ENCODE data around the gene NKD1.
A peak's percentile ranks its signal among the peaks of the same experiment; 100 is the strongest.

NKD1 gene

GRCh38 chr16:50598936-50599361, 50.8 kb downstream of the NKD1 start:
- no peak for DNase-seq (ENCODE audit: low read depth in 1 of 2, low spot score in 1 of 2)

- no peak for DNase-seq (ENCODE audit: low read depth in 1 of 2, low spot score in 1 of 2)
These were observed 51.3 kb downstream of the NKD1 start for GRCh38 chr16:50599494-50599893.

GRCh38 chr16:50600582-50601283, 52.5 kb downstream of the NKD1 start:
- DNase-seq (ENCODE audit: low read depth in 1 of 2, low spot score in 1 of 2), result no peak

GRCh38 chr16:50601341-50601740, 53.1 kb downstream of the NKD1 start:
- no peak for DNase-seq (ENCODE audit: low read depth in 1 of 2, low spot score in 1 of 2)

- DNase-seq (ENCODE audit: low read depth in 1 of 2, low spot score in 1 of 2), result no peak
These were observed 53.9 kb downstream of the NKD1 start for GRCh38 chr16:50602126-50602525.

- peak; percentile 7 to 18 for DNase-seq (ENCODE audit: low read depth in 1 of 2, low spot score in 1 of 2)
These were observed 54.5 kb downstream of the NKD1 start for GRCh38 chr16:50602531-50603205.

- DNase-seq (ENCODE audit: low read depth in 1 of 2, low spot score in 1 of 2), result no peak
These were observed 55.2 kb downstream of the NKD1 start for GRCh38 chr16:50603206-50604064.

GRCh38 chr16:50604065-50604418, 55.8 kb downstream of the NKD1 start:
- no peak for DNase-seq (ENCODE audit: low read depth in 1 of 2, low spot score in 1 of 2)

GRCh38 chr16:50604610-50605009, 56.4 kb downstream of the NKD1 start:
- DNase-seq (ENCODE audit: low read depth in 1 of 2, low spot score in 1 of 2), result no peak

GRCh38 chr16:50605733-50606430, 57.7 kb downstream of the NKD1 start:
- DNase-seq (ENCODE audit: low read depth in 1 of 2, low spot score in 1 of 2), result no peak

GRCh38 chr16:50606431-50607050, 58.3 kb downstream of the NKD1 start:
- DNase-seq (ENCODE audit: low read depth in 1 of 2, low spot score in 1 of 2), result no peak

- DNase-seq (ENCODE audit: low read depth in 1 of 2, low spot score in 1 of 2), result no peak
These were observed 58.8 kb downstream of the NKD1 start for GRCh38 chr16:50607051-50607431.

GRCh38 chr16:50607447-50607846, 59.3 kb downstream of the NKD1 start:
- DNase-seq (ENCODE audit: low read depth in 1 of 2, low spot score in 1 of 2), result no peak

GRCh38 chr16:50607970-50608557, 59.9 kb downstream of the NKD1 start:
- no peak for DNase-seq (ENCODE audit: low read depth in 1 of 2, low spot score in 1 of 2)

GRCh38 chr16:50609049-50609448, 60.9 kb downstream of the NKD1 start:
- DNase-seq (ENCODE audit: low read depth in 1 of 2, low spot score in 1 of 2), result no peak

GRCh38 chr16:50609471-50609870, 61.3 kb downstream of the NKD1 start:
- no peak for DNase-seq (ENCODE audit: low read depth in 1 of 2, low spot score in 1 of 2)

GRCh38 chr16:50610331-50611262, 62.4 kb downstream of the NKD1 start:
- no peak for DNase-seq (ENCODE audit: low read depth in 1 of 2, low spot score in 1 of 2)

GRCh38 chr16:50611332-50611934, 63.2 kb downstream of the NKD1 start:
- DNase-seq (ENCODE audit: low read depth in 1 of 2, low spot score in 1 of 2), result no peak

All from stimulated activated CD4-positive, alpha-beta T cell treated with anti-CD3 and anti-CD28 coated beads, Interleukin-15, amount 100 ng/mL, for 1 hour (primary cell).